AG04450 (cell line): ENCODE data around the gene GPR68. TPM values are rescaled to one million over a fixed set of nuclear protein-coding genes. Genes with fewer than 3 reads are reported as not detected.
"Not testable (repeated sequence)": the region's sequence is repeated elsewhere in the genome, so short reads cannot be mapped to it uniquely, and the experiment has no call there.

Experiments
- CTCF ChIA-PET: fragments of 300-600, 350-600 bp; formaldehyde crosslinking; extraction: SDS; loops from one replicate; lab custom pipeline; 2022; ENCODE audit warnings: antibody characterized with exemption, inconsistent platforms; lab: Charles Lee
- POLR2A ChIA-PET: fragments of 350-600 bp; formaldehyde crosslinking; extraction: SDS; loops from one replicate; lab custom pipeline; 2021; ENCODE audit warnings: antibody characterized with exemption, inconsistent platforms; lab: Yijun Ruan, JAX
- DNase-seq: peaks from one replicate; pipeline ENCODE4 v3.0.0-alpha.2; 2011; ENCODE audit warnings: low read depth, low spot score
- H3K27ac ChIP-seq: one replicate; pipeline ENCODE4 v1.5.1; 2012; ENCODE audit warnings: low read depth, low read length, control low read depth
- H3K27me3 ChIP-seq: one replicate; pipeline ENCODE4 v1.6.0; 2012; ENCODE audit warnings: low read length; ENCODE audit not compliant: control insufficient read depth, insufficient read depth
- H3K4me3 ChIP-seq: 2 replicates; pipeline ENCODE4 v1.5.1; 2011; ENCODE audit warnings: mild to moderate bottlenecking, low read depth, low read length, control low read depth
- H3K9me3 ChIP-seq: 2 replicates; pipeline ENCODE4 v1.5.1; 2012; ENCODE audit warnings: low read length; ENCODE audit not compliant: control insufficient read depth, insufficient read depth
- polyA plus RNA-seq: library from polyadenylated mRNA; depleted of rRNA; stranded (reverse); fragments of >200 nt; gene quantifications from 2 replicates; pipeline ENCODE4 v1.2.3, GENCODE V29; 2011
- TF ChIP-seq, protein P1 (sequence below): IDR thresholded peaks from 2 replicates; pipeline ENCODE4 v1.5.1; 2011; ENCODE audit warnings: low read depth, low read length, control low read depth, inconsistent platforms

GPR68 gene
- polyA plus RNA-seq, 1 experiment, result 0.83 TPM

DNA sequence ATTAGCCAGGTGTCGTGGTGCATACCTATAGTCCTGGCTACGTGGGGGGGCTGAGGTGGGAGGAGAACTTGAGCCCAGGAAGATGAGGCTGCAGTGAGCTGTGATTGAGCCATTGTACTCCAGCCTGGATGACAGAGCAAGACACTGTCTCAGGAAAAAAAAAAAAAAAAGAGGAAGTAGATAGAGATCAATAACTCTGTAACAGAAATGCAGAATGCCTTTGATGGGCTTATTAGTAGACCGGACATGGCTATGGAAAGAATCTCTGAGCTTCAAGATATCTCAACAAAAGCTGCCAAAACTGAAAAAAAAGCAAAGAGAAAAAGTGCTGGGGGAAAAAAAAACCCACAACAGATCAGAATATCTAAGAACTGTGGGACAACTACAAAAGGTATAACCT, 37.5 kb downstream of the GPR68 start:
- no peak for DNase-seq
- POLR2A ChIA-PET, result no interaction called here

DNA sequence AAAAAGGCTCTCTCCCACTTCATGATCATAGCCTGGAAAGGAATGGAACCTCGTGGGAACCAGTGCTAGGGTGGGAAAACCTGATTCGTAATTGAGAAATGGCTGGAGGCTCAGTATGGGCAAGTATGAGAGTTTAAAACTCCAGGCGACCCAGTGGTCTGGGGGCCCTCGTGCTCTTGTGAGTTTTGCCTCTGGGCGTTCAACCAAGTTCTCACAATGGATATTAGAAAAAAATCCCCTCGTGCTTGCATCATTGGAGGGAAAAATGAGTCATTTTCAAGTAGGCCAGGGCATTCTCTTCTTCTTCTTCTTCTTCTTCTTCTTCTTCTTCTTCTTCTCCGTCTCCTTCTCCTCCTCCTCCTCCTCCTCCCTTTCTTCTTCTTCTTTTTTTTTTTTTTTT, 39.0 kb downstream of the GPR68 start:
- ChIA-PET POLR2A (no interaction called here), CTCF (interaction anchor here (0.8 to 0.9 kb wide), 2 partner anchors 28 to 33 kb away, joined by 3 read pairs; no protein-coding TSS in a partner anchor)

More for the DNA sequence above, 37.5 kb downstream of the GPR68 start:
- Histone ChIP-seq H3K27ac (no peak overlapping the region), H3K9me3 (peaks cover 4% of the 10 kb centered on the region; the same call in 1 of the 2 replicates), H3K27me3 (no peaks in the 10 kb centered on the region), H3K4me3 (no peak overlapping the region)
- TF ChIP-seq, protein P1, sequence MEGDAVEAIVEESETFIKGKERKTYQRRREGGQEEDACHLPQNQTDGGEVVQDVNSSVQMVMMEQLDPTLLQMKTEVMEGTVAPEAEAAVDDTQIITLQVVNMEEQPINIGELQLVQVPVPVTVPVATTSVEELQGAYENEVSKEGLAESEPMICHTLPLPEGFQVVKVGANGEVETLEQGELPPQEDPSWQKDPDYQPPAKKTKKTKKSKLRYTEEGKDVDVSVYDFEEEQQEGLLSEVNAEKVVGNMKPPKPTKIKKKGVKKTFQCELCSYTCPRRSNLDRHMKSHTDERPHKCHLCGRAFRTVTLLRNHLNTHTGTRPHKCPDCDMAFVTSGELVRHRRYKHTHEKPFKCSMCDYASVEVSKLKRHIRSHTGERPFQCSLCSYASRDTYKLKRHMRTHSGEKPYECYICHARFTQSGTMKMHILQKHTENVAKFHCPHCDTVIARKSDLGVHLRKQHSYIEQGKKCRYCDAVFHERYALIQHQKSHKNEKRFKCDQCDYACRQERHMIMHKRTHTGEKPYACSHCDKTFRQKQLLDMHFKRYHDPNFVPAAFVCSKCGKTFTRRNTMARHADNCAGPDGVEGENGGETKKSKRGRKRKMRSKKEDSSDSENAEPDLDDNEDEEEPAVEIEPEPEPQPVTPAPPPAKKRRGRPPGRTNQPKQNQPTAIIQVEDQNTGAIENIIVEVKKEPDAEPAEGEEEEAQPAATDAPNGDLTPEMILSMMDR, result no peak
- CTCF ChIA-PET, result interaction anchor here (0.6 kb wide), 3 partner anchors 78 to 688 kb away, joined by 3 to 6 read pairs (median 5); no protein-coding TSS in a partner anchor

DNA sequence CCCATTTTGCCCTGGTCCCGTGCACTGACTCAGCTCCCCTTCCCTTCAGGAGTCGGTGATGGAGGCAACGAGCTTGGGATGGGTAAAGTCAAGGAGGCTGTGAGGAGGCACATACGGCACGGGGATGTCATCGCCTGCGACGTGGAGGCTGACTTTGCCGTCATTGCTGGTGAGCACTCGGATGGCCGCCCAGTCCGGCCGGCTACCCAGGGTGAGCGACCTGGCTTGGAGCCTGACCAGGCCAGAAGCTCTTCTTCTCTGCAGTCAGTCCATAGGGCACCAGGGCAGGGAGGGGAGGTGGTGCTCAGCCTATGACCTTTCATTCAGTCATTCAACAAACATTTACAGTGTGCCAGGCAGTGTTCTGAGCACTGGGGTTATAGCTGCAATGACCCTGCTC, 39.8 kb downstream of the GPR68 start:
- Histone ChIP-seq H3K4me3 (no peak overlapping the region), H3K27me3 (no peaks in the 10 kb centered on the region), H3K27ac (no peak overlapping the region), H3K9me3 (peaks cover 4% of the 10 kb centered on the region; the same call in 1 of the 2 replicates)
- TF ChIP-seq, protein P1, result no peak
- DNase-seq, result no peak
- ChIA-PET POLR2A (no interaction called here), CTCF (no interaction called here)

More for the DNA sequence above, 39.0 kb downstream of the GPR68 start:
- no peak for DNase-seq
- H3K4me3 ChIP-seq, result no peak overlapping the region
- H3K9me3 ChIP-seq, result peaks cover 4% of the 10 kb centered on the region; the same call in 1 of the 2 replicates
- no peak overlapping the region for H3K27ac ChIP-seq
- TF ChIP-seq, protein P1, result no peak
- H3K27me3 ChIP-seq, result no peaks in the 10 kb centered on the region

DNA sequence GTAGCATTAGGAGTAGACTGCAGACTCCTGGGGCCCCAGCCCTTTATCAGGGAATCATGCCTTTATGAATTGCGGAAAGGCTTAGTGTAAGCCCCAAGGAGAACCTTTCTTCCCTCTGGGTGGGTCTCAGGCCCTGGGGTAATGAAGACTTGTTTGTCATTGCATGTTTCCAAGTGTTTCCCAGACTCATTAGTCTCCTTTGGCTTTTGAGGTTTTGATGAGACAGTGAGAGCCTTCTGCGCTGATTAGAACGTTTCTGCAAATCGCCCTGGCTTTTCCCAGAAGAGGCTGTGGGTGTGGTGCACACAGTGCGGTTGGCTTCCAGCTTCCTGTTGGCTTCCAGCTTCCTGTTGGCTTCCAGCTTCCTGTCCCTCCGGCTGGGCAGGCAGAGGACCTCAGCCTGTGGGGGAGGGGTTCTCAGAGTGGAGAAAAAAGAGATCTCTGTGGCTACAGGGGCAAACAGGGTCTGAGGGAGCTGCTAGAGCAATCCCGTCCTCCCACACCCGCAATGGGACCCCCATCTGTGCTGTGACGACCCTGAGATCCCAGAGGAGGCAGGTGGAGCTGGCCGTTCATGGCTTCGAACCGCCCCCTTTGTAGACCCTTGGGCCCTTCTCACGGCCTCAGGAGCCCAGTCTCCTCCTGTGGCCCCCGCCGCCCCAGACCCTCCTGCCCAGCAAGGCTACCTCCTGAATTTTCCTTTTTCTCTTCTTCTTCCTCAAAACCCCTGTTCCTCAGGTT, 42.1 kb downstream of the GPR68 start:
- TF ChIP-seq, protein P1, result no peak
- H3K27ac ChIP-seq, result no peak overlapping the region
- ChIA-PET CTCF (interaction anchor here (0.9 kb wide), 1 partner anchor 84 kb away, joined by 3 read pairs; no protein-coding TSS in a partner anchor), POLR2A (no interaction called here)
- H3K9me3 ChIP-seq, result peaks cover 4% of the 10 kb centered on the region; the same call in 1 of the 2 replicates
- H3K4me3 ChIP-seq, result no peak overlapping the region
- H3K27me3 ChIP-seq, result no peaks in the 10 kb centered on the region
- DNase-seq, result no peak

DNA sequence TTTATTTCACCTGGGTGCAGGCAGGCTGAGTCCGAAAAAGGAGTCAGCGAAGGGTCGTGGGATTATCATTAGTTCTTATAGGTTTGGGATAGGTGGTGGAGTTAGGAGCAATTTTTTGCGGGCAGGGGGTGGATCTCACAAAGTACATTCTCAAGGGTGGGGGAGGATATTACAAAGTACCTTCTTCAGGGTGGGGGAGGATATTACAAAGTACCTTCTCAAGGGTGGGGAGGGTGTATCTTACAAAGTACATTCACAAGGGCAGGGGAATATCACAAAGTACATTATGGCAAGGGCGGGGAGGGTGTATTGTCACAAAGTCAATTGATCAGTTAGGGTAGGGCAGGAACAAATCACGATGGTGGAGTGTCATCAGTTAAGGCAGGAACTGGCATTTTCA, 43.7 kb downstream of the GPR68 start:
- H3K9me3 ChIP-seq, CTCF ChIA-PET, H3K4me3 ChIP-seq, H3K27ac ChIP-seq, H3K27me3 ChIP-seq, DNase-seq, POLR2A ChIA-PET: not testable (repeated sequence)
